Loucy (cell line): ENCODE results near the gene PLCD3.

Source experiments
- EZH2phosphoT487 ChIP-seq: fragments of 200-600 bp; IDR thresholded peaks from 2 replicates; pipeline ENCODE4 v1.6.1; 2018; ENCODE audit warnings: antibody characterized with exemption, mild to moderate bottlenecking, moderate library complexity, borderline replicate concordance
- TF ChIP-seq, protein P1 (sequence below): fragments of 200-600 bp; sonication (generic); conservative IDR thresholded peaks from 2 replicates; pipeline ENCODE4 v1.5.1; 2014; ENCODE audit warnings: mild to moderate bottlenecking, antibody characterized with exemption, low read length

DNA sequence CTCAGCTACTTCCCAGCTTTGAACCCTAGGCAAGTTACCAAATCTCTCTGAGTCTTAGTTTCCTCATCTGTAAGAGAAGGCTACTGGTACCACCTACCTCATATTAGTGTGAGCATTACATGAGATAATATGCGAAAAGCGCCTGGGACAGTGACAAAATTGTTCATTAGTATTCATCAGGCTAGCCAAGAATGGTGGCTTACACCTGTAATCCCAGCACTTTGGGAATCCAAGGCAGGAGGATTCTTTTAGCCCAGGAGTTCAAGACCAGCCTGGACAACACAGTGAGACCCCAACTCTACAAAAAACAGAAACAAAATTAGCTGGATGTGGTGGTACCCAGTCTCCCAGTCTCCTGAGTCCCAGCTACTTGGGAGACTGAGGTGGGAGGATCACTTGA, 3.3 kb downstream of the PLCD3 start:
- TF ChIP-seq, protein P1, sequence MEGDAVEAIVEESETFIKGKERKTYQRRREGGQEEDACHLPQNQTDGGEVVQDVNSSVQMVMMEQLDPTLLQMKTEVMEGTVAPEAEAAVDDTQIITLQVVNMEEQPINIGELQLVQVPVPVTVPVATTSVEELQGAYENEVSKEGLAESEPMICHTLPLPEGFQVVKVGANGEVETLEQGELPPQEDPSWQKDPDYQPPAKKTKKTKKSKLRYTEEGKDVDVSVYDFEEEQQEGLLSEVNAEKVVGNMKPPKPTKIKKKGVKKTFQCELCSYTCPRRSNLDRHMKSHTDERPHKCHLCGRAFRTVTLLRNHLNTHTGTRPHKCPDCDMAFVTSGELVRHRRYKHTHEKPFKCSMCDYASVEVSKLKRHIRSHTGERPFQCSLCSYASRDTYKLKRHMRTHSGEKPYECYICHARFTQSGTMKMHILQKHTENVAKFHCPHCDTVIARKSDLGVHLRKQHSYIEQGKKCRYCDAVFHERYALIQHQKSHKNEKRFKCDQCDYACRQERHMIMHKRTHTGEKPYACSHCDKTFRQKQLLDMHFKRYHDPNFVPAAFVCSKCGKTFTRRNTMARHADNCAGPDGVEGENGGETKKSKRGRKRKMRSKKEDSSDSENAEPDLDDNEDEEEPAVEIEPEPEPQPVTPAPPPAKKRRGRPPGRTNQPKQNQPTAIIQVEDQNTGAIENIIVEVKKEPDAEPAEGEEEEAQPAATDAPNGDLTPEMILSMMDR: no peak
- TF ChIP-seq EZH2phosphoT487: no peak
